Renal cortex interstitium (tissue), 15 donors: Measurements from ENCODE around the gene PLEKHH1. TPM values are rescaled to one million over a fixed set of nuclear protein-coding genes. Genes with fewer than 3 reads are reported as not detected.
A peak's percentile ranks its signal among the peaks of the same experiment; 100 is the strongest.

Experiments used
- DNase-seq, 11 donors: peaks; one replicate each; pipeline ENCODE4 v3.0.0-alpha.2; 2013; ENCODE audit warnings: low read depth in 9 of 11, low spot score in 4 of 11; ENCODE audit errors: extremely low read depth in 1 of 11
- long read RNA-seq, 16 experiments: transcript quantifications; one replicate each; lab custom pipeline, GENCODE V29; 2026
- polyA plus RNA-seq, 3 donors: library from polyadenylated mRNA; unstranded; fragments of 120-200 nt; gene quantifications; one replicate each; pipeline ENCODE4 v1.2.1, GENCODE V29; 2013; ENCODE audit not compliant: insufficient read length in 3 of 3

The PLEKHH1 gene
- 10 to 100 TPM; 43.9 to 75.3 (median 51.7) TPM for polyA plus RNA-seq
- long read RNA-seq, donor 1, full-length matches to known transcripts, result 2 of 2 reads
- long read RNA-seq, donor 1, partial matches to known transcripts, result 0 of 2 reads
- long read RNA-seq, donor 1, other reads (novel, unspliced or antisense), result 0 of 2 reads
- long read RNA-seq, donor 2, result 0 reads
- long read RNA-seq, donor 3, result 0 reads
- long read RNA-seq, donor 4, full-length matches to known transcripts, result 1 of 14 reads
- long read RNA-seq, donor 4, partial matches to known transcripts, result 13 of 14 reads
- long read RNA-seq, donor 4, other reads (novel, unspliced or antisense), result 0 of 14 reads
- long read RNA-seq, donor 5, result 0 reads
- long read RNA-seq, donor 6, full-length matches to known transcripts, result 1 of 7 reads
- long read RNA-seq, donor 6, partial matches to known transcripts, result 6 of 7 reads
- long read RNA-seq, donor 6, other reads (novel, unspliced or antisense), result 0 of 7 reads
- long read RNA-seq, donor 7, result 0 reads
- long read RNA-seq, donor 8, result 0 reads
- long read RNA-seq, donor 9, result 0 reads
- long read RNA-seq, donor 10, result 0 reads
- long read RNA-seq, donor 11, result 0 reads
- long read RNA-seq, donor 12, partial matches to known transcripts, result 0 of 31 reads
- long read RNA-seq, donor 12, other reads (novel, unspliced or antisense), result 31 of 31 reads
- long read RNA-seq, donor 13, result 0 reads
- long read RNA-seq, donor 14, partial matches to known transcripts, result 82 of 82 reads
- long read RNA-seq, donor 14, other reads (novel, unspliced or antisense), result 0 of 82 reads
- long read RNA-seq, donor 15, result 0 reads
- long read RNA-seq, donor 16, full-length matches to known transcripts, result 3 of 128 reads
- long read RNA-seq, donor 16, partial matches to known transcripts, result 14 of 128 reads
- long read RNA-seq, donor 16, other reads (novel, unspliced or antisense), result 111 of 128 reads

GRCh38 chr14:67532998-67533753 lies at the start of gene PLEKHH1:
Gene PLEKHH1, plus strand, starts transcription at chr14:67533290. Its CDS starts 8,578 bp downstream, at chr14:67541868.
- peak in 8 of 11 donors; percentile 61 to 77 (median 68) for DNase-seq

- DNase-seq, result no peak
Observed at GRCh38 chr14:67483579-67484285, 49.4 kb upstream of the PLEKHH1 start.

GRCh38 chr14:67485501-67486095 lies 47.5 kb upstream of the PLEKHH1 start:
- DNase-seq, result no peak

- DNase-seq, result no peak
Observed at GRCh38 chr14:67486890-67487289, 46.2 kb upstream of the PLEKHH1 start.

- no peak for DNase-seq
Observed at GRCh38 chr14:67487332-67487731, 45.8 kb upstream of the PLEKHH1 start.

- DNase-seq, result no peak
Observed at GRCh38 chr14:67487937-67488893, 44.9 kb upstream of the PLEKHH1 start, which contains the start of gene TMEM229B. Gene TMEM229B, minus strand, starts transcription at chr14:67488721. Its CDS starts 14,798 bp downstream, at chr14:67473923.

GRCh38 chr14:67490196-67490595 lies 42.9 kb upstream of the PLEKHH1 start:
- DNase-seq, result no peak

- DNase-seq, result no peak
Observed at GRCh38 chr14:67491285-67491684, 41.8 kb upstream of the PLEKHH1 start.

- no peak for DNase-seq
Observed at GRCh38 chr14:67491741-67492507, 41.2 kb upstream of the PLEKHH1 start.

- no peak for DNase-seq
Observed at GRCh38 chr14:67492538-67492937, 40.6 kb upstream of the PLEKHH1 start.

- no peak for DNase-seq
Observed at GRCh38 chr14:67493092-67493717, 39.9 kb upstream of the PLEKHH1 start.

GRCh38 chr14:67495827-67496226 lies 37.3 kb upstream of the PLEKHH1 start:
- no peak for DNase-seq

- DNase-seq, result no peak
Observed at GRCh38 chr14:67497216-67497615, 35.9 kb upstream of the PLEKHH1 start.

GRCh38 chr14:67497716-67498115 lies 35.4 kb upstream of the PLEKHH1 start:
- no peak for DNase-seq

- no peak for DNase-seq
Observed at GRCh38 chr14:67500981-67501380, 32.1 kb upstream of the PLEKHH1 start.

GRCh38 chr14:67501670-67502069 lies 31.4 kb upstream of the PLEKHH1 start:
- DNase-seq, result no peak
